Stimulated activated CD4-positive, alpha-beta T cell treated with anti-CD3 and anti-CD28 coated beads, Interleukin-12 subunit alpha, Interleukin-12 subunit beta, amount 100 ng/mL, for 24 hours (primary cell): ENCODE results near the gene PPP5C.
"Not testable (repeated sequence)": the region's sequence is repeated elsewhere in the genome, so short reads cannot be mapped to it uniquely, and the experiment has no call there.

ENCODE experiments used
- DNase-seq, 2 experiments: peaks; one replicate each; pipeline ENCODE4 v3.0.0-alpha.2; 2020; ENCODE audit warnings: low read depth in 2 of 2

The PPP5C gene

DNA sequence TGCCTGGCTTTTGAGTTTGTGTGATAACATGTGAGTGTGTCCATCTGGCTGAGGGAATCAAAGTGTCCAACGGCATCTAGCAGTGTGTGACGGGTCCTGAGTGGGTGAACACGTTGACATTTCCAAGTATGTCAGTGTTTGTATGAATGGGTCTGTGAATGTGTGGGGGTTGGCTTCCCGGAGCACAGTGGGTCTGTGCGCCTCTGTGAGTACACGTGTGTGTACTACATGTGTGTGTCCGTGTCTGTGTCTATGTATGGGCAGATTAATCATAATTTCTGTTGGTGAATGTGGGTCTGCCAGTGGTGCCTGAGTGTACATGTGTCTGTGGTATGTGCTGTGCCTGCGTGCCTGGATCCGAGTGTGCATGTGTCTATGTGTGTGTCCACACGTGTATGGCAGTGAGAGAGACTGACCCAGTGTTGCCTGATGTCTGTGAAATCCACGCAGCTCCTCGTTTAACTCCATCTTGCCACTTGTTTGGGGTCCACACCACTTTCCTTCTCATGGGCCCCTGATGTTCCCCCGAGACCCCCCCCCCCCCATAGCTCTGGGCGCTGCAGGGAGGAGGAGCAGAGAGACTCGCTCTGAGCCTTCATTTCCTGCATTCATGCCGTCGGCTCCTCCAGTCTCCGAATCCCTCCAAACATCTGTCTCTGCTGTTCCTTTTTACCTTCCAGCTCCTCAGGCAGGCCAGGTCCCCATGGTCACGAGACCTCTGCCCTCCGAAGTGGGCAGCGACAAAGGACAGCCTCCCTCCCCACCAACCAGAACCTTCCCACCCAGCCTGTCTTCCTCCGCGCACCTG is 61.2 kb downstream of the PPP5C start:
- DNase-seq = no peak

DNA sequence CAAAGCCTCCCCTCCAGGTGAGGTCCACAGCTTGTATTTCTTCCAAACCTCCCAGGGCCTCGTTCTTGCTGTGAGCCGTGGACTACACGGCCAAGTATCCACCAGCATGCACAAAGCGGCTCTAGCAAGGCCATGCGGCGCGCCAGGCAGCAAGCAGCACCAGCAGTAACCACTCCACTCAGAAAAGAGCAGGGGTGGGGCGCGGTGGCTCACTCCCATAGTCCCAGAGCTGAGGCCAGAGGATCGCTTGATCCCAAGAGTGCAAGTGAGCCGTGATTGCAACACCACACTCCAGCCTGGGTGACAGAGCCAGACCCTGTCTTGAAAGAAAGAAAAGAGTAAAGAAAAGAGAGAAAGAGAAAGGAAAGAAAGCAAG is 61.8 kb downstream of the PPP5C start:
- DNase-seq = no peak

DNA sequence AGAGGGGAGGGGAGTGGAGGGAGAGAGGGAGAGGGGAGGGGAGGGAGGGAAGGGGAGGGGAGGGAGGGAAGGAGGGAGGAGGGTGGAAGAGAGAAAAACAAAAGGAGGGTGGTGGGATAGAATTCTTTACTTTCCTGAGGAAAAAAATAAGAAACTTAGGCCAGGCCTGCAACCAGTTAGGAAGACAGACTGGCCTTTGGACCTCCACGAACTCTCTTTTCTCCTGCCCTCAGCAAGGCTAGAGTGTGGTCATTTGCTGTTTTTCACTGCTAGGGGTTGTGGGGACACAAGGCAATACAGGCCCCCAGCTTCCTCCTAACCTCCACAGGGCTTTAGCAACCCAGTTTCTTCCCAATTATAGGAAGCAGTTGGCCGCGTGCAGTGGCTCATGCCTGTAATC is 62.3 kb downstream of the PPP5C start:
- no peak for DNase-seq

DNA sequence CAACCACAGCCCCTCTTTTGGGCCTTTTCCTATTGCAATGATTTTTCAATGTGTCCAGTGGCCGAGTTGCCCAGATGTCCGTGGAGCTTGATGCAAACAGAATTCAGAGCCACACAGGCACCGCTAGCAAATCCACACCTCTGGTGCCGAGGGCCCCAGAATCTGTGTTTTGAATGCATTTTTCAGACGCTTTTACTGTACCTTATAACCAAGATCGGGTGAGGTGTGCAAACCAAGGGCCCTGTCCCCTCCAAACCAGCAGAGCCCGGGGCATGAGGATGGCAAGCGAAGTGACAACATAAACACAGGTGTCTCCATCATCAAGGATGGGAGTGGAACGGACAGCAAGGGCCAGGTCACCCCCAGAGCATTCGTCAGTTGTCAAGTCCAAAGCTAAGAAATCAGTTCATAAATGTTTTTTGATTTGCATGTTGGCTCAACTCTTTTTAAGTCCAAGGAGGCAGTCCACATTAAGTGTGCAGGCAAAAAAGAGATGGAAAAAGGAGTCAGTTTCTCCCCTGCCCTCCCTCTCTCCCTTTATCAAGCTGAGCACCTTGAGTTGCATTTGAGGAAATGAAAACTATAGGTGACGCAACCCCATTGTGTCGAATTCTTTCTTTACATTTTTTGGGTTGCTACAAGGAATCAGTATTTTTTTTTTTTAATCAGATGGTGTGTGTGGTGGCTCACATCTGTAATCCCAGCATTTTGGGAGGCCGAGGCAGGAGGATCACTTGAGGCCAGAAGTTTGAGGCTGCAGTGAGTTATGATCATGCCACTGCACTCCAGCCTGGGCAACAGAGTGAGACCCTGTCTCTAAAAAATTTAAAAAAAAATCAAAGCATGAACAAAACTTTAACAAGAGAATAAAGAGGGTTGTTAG is 63.6 kb downstream of the PPP5C start:
- no peak for DNase-seq

DNA sequence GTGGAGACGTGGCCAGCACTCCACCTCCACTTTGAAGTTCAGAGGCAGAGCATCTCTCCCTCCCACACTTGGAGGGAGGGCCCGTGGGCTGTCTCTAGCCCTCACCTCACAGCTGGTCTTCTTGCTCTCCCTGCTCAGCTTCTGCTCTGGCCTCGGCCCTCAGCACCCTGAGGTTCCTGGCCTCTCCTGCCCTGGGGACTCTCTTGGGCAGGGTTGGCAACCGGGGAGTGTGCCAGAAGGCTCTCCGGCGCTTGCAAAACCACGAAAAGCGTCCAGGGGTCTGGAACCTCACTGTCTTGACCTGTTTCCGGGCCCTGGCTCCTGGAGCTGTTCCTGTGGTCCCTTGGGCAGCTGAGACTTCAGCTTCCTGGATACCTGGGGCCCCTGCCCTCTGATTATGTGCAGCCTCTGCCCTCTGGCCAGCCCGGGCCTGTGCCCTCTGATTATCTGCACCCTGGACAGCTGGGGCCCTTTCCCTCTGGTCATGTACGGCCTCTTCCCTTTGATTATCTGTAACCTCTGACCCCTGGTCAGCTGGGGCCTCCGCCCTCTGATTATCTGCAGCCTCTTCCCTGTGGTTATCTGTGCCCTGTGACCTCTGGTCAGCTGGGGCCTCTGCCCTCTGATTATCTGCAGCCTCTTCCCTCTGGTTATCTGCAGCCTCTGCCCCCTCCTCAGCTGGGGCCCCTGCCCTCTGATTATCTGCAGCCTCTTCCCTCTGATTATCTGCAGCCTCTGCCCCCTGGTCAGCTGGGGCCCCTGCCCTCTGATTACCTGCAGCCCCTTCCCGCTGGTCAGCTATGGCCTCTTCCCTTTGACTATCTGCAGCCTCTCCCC is 64.4 kb downstream of the PPP5C start:
- DNase-seq = no peak

DNA sequence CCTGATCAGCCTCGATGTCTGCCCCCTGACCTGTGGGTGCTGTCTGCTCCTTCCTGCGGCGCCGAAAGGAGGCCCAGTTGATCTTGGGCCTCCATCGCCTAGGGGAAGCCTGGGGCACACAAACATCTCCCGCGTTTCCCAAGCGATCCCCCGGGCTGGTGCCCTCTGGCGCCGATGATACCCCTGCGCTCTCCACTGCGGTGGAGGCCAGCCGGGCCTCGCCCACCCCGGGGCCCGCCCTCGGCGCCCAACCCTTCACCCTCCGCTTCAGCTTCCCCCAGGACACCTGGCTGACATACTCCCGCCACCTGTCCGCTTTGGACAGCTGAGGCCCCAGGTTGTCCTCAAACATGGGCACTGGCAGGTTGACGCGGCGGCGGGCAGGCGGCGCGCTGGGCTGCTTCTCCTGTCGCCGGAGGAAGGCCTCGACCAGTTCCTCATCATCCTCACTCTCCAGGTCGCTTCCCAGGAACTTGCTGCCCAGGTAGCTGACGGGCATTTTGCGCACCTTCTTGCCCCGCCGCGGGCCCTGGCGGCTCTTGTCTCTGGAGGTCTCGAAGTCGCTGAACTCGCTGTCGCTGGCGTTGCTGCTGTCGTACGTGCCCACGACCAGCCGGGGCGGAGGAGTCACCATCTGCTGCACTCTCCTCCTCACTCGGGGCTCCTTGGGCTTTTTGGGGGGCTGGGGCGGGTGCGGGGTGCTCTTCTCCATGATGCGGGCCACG is 65.2 kb downstream of the PPP5C start:
- DNase-seq = no peak

DNA sequence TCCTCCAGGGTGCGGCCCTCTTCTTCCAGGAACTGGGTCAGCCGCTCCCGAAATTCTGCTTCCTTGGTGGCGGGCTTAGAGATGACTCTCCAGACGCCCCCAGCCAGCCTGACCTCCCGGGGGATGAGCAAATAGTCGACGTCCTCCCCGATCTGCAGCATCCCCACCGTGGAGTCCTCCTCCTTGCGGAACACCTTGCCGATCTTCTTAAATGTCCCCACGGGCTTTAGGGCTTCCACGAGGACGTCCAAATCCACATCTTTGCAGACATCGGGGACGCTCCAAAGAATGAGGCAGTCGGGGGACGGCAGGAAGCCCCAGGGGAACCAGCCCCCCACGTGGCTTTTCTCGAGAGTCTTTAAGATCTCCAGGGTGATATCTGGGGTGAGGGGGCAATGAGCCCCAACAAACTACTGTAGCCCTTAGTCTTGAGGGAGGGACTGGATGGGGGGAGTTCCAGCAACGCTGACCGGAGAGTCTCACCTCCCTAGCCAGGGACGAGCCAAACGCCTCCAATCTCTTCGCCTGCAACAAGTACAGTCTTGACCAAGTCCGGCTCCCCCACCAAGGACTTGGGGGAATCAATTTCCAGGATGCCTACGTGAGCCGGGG is 65.9 kb downstream of the PPP5C start:
- no peak for DNase-seq

DNA sequence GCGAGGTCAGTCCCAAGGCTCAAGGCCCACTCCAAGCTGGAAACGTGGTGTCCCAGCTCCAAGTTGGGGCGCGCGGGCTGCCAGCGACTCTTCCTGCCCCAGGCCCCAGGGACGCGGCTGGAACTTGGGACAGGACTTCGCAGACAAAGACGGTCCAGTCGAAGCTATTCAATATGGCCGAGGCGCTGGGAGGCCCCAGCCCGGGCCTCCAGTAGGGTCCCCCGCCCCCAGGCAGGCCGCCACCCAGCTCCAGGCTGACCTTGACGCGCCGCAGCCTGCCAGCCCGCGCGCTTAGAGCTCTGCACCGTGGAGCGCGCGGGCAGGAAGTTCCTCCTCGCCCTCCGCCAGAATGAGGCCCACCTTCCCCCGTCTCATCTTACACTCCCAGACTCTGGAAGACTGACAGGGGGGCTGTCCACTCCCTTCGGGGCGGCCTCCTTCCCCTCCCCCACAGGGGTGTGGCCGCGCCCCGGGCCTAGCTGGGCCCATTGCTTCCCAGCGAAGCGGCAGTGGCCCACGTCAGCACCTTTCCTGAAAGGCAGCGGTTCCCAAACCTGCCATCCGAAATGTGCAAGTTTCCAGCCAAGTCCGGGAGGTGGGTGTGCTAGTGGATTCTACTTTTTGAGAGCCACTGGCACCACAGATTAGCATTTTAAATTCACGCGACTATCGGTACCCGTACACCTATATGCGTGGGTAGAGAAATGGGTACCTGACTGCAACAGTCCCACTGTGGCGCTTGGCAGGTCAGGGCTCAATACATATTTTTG is 66.6 kb downstream of the PPP5C start, which contains the start of gene CCDC8:
TSS of gene CCDC8 (minus strand) at position 303 of the 770 bp plus-strand sequence. CDS start 754 bp downstream, outside the sequence.
- DNase-seq = no peak

DNA sequence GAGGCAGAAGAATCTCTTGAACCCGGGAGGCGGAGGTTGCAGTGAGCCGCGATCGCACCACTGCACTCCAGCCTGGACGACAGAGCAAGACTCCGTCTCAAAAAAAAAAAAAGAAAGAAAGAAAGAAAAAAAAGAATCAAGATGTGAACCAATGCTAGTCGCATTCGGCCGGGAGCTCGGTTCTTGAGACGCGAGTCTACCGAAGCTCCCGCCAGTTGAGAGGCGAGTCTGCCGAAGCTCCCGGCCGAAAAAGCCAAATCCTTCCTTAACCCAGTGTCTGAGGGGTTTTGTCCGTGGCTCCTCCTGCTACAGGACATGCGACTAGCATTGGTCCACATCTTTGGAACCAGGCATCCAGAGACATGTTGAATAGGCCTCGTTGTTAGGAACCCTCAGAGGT is 68.0 kb downstream of the PPP5C start:
- DNase-seq = not testable (repeated sequence)

DNA sequence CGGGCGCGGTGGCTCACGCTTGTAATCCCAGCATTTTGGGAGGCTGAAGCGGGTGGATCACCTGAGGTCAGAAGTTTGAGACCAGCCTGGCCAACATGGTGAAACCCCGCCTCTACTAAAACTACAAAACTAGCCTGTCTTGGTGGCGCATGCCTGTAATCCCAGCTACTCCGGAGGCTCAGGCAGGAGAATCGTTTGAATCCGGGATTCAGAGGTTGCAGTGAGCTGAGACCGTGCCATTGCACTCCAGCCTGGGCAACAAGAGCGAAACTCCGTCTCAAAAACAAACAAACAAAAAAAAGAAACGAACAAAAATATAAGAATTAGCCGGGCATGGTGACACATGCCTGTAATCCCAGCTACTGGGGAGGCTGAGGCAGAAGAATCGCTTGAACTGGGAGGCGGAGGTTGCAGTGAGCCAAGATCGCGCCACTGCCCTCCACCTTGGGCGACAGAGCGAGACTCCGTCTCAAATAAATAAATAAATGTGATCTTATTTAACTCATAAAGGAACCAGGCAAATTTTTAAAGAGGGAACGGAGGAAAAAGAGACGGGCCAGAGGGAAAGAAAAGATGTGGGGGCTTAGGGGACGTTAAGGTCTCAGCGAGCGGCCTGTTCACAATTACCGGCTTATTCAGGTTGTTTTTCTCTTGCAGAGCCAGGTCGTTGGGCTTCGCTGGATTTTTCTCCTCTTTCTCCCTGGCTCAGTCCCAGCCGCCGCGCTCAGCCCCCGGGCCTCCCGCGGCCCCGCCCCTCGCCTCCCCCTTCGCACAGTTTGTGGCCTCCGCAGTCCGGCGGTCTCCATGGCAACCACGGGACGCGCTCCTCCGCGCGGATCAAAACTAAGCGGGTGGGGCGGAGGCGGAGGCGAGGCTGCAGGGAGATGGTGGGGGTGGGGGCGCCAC is 69.2 kb downstream of the PPP5C start:
- not testable (repeated sequence) for DNase-seq

DNA sequence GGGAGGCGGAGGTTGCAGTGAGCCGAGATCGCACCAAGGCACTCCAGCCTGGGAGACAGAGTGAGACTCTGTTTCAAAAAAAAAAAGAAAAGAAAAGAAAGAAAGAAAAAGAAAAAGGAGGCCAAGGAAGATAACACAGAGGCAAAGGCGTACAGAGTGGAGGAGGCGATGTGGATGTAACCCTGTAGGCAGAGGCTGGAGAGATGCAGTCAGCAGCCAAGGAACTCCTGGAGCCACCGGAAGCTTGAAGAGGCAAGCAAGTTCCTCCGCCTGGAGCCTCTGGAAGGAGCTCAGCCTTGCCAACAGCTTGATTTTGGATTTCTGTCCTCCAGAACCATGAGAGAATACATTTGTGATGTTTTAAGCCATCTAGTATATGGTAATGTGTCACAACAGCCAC is 73.2 kb downstream of the PPP5C start:
- no peak for DNase-seq

DNA sequence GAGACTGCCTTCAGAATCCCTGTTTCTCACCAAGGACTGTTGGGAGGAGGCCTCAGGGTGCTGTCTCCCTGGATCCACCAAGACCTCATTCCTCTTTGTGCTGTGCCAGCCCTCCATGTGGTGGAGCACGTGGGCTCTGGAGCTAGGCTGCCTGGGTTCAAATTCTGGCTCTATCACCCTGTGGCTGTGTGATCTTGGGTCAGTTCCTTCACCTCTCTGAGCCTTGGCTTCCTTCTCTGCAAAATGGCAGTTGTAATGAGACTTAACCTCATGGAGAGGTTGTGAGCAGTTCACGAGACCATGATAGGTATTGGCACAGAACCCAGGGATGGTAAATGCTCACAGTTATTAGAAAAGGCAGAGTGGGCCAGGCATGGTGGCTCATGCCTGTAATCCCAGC is 75.5 kb downstream of the PPP5C start:
- no peak for DNase-seq

DNA sequence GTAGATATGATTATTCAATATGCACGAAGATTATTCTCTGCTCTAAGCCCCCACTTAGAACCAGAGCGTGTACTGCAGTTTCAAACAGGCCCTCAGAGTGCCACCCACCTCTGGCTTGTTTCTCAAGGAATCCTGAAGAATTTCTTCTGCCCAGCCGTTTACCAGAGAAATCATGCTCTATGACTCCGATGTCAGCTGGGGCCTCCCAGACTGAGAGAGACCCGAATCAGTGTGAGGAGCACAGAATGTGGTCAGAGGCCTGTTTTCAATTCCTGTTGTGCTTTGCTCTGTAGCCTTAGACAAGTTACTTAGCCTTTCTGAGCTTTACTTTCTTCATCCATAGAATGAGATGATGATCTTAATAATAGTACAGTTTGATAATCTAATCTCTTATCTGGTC is 76.3 kb downstream of the PPP5C start:
- no peak for DNase-seq

DNA sequence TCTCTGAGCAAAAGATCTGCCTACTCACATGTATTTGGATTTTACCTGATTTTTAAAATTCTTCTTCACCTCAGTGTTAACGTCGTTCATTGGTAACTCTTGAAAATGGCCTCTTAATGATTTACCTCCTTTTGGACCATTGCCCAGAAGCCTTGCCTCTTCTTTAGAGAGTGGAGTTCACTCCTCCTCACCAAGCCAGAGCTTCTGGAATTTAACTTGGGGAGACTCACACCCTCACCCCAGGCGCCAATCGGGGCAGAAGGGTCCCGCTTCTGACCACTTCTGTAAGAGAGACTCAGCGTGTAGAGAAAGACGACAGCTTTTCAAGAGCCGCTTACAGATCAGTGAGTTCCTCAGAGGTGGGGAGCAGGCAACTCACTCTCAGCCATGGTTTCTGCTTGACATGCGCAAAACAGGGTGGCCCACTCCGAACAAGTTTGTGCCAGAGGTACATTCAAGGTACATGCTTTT is 79.2 kb downstream of the PPP5C start:
- DNase-seq = no peak

DNA sequence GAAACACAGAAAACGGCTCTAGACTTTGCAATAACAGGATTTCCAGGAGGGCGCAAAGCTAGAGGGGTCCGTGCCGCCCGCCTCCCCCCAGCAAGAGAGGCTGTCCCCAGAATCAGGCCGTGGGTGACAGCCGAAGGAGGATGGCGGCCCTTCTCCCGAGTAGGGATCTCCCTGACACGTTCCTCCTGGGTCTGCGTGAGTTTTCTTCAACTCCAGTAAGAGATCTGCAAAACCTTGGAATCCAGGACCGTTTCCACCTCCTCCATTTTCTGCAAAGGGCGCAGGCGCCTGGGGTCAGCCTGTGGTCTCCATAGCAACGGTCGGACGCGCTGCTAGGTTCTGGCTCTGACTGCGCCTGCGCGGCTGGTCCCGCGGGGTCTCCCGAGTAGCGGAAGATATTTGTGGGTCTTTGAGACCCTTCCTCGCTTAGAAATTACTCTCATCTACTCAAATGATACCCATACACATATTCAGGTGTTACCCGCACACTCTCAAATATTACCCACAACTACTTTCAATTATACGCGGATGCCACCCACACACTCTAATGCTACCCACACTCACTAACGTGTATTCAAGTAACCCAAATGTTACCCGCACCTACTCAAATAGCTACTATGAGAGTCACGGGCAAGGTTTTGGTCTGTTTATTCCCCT is 79.7 kb downstream of the PPP5C start:
- DNase-seq = peak in 1 of 2 experiments; percentile 20

DNA sequence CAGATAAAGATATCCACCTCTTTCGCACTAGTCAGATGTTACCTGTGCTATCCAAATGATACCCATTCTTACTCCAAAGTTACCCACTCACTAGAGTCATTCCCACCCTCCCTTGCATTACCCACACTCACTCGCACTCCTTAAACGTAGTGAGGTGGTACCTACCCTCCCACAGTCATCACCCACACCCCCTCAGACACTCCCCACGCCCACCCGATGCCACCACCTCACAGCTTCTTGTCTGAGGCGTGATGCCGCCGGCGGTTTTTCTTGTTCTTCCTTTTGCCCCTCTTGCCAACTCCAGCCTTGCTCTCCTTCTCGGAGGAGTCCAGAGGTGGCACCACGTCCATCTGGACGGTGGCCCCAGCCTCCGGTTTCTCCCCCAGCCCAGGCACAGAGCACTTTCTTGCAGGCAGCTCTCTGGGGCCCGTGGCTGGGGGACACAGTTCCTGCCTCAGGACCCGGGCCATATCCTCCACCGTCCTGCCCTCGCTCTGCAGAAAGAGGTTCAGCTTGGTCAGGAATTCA is 80.7 kb downstream of the PPP5C start:
- no peak for DNase-seq

DNA sequence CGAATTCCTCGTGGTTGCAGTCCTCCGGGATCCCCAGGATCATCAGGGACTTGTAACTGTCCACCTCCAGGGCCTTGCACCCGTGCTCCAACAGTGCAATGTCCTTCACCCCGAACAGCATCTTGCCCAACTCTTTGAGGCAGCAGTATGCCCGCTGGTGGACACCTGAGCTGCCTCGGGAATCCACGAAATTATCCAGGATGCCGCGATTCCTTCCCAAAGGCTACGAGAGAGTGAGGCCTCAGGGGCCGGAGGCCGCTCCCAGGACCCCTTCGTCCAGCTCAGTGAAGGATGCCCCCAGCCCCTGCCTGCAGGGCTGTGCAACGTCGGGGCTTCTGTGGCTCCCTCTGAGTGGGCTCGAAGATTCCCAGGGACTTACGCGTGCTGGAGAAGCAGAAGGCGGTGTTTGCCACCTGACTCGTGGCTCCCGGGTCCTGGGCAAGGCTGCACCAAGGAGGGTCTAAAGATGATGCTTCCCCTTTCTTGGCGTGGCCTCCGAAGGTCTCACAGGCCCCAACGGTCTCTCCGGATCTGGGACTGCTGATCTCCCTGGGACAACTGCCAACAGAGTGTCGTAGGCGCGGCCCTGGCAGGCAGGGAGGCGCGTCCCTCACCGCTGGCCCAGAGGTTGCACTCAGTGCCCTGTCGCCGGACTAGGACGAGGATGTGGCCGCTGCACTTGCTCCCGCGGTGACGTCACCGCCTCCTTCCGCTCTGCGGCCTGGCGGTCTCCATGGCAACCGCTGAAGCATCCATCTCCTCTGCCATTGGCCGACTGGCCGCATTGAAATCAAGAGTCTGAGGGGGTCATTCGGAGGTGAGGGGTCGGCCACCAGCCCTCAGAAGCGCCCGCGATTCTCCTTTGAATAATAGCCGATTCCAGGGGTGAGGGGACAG is 81.6 kb downstream of the PPP5C start, which contains the start of gene PNMA8C:
TSS of gene PNMA8C (minus strand) at position 698 of the 897 bp plus-strand sequence. CDS start at position 121, 577 bp downstream.
- peak in 1 of 2 experiments; percentile 45 for DNase-seq
